Astrocyte (in vitro differentiated cells and primary cell): ENCODE measurements around the gene CYBC1. TPM values are rescaled to one million over a fixed set of nuclear protein-coding genes. Genes with fewer than 3 reads are reported as not detected.

ENCODE experiments used
- DNase-seq: peaks from one replicate; pipeline ENCODE4 v3.0.0-alpha.2; 2010; ENCODE audit warnings: low read depth
- FAIRE-seq: peaks from 2 replicates; lab custom pipeline; 2011; peaks lifted over from hg19 to GRCh38; lab: Jason Lieb, UNC
- H2AFZ ChIP-seq: 2 replicates; pipeline ENCODE4 v1.6.0; 2012; ENCODE audit warnings: low read depth, low read length, inconsistent platforms
- H3K27ac ChIP-seq: 2 replicates; pipeline ENCODE4 v1.5.1; 2011; ENCODE audit warnings: low read depth, low read length, inconsistent platforms
- H3K27me3 ChIP-seq: 2 replicates; pipeline ENCODE4 v1.6.0; 2011; ENCODE audit warnings: low read length, inconsistent platforms; ENCODE audit not compliant: insufficient read depth
- H3K36me3 ChIP-seq: 2 replicates; pipeline ENCODE4 v1.5.1; 2011; ENCODE audit warnings: low read length, inconsistent platforms; ENCODE audit not compliant: insufficient read depth
- H3K4me1 ChIP-seq: 2 replicates; pipeline ENCODE4 v1.5.1; 2011; ENCODE audit warnings: low read length, inconsistent platforms; ENCODE audit not compliant: insufficient read depth
- H3K4me2 ChIP-seq: 2 replicates; pipeline ENCODE4 v1.6.0; 2012; ENCODE audit warnings: low read length, inconsistent platforms
- H3K4me3 ChIP-seq: 2 replicates; pipeline ENCODE4 v1.5.1; 2011; ENCODE audit warnings: low read depth, mild to moderate bottlenecking, low read length, inconsistent platforms; ENCODE audit not compliant: insufficient read depth
- H3K79me2 ChIP-seq: 2 replicates; pipeline ENCODE4 v1.6.0; 2012; ENCODE audit warnings: mild to moderate bottlenecking, low read length, inconsistent platforms; ENCODE audit not compliant: insufficient read depth
- H3K9ac ChIP-seq: 2 replicates; pipeline ENCODE4 v1.6.0; 2012; ENCODE audit warnings: mild to moderate bottlenecking, low read length, inconsistent platforms
- H3K9me3 ChIP-seq: 2 replicates; pipeline ENCODE4 v1.5.1; 2012; ENCODE audit warnings: low read depth, mild to moderate bottlenecking, low read length, inconsistent platforms; ENCODE audit not compliant: insufficient read depth
- H4K20me1 ChIP-seq: 2 replicates; pipeline ENCODE4 v1.6.0; 2012; ENCODE audit warnings: low read length, inconsistent platforms; ENCODE audit not compliant: insufficient read depth
- H3K27ac Mint-ChIP-seq: one replicate; pipeline ENCODE4 v1.8.0; 2021; ENCODE audit warnings: mild to moderate bottlenecking, mixed read lengths; ENCODE audit not compliant: unreplicated experiment
- H3K27me3 Mint-ChIP-seq: one replicate; pipeline ENCODE4 v1.8.0; 2021; ENCODE audit warnings: low read depth, mixed read lengths; ENCODE audit not compliant: unreplicated experiment
- H3K36me3 Mint-ChIP-seq: one replicate; pipeline ENCODE4 v1.8.0; 2021; ENCODE audit warnings: low read depth, mixed read lengths; ENCODE audit not compliant: unreplicated experiment
- H3K4me1 Mint-ChIP-seq: one replicate; pipeline ENCODE4 v1.8.0; 2021; ENCODE audit warnings: low read depth, mixed read lengths; ENCODE audit not compliant: unreplicated experiment
- H3K4me3 Mint-ChIP-seq: one replicate; pipeline ENCODE4 v1.8.0; 2021; ENCODE audit warnings: mild to moderate bottlenecking, moderate library complexity, mixed read lengths; ENCODE audit not compliant: unreplicated experiment
- H3K9me3 Mint-ChIP-seq: one replicate; pipeline ENCODE4 v1.8.0; 2021; ENCODE audit warnings: mild to moderate bottlenecking, mixed read lengths; ENCODE audit not compliant: unreplicated experiment
- EZH2 ChIP-seq: IDR thresholded peaks from 2 replicates; pipeline ENCODE4 v1.6.1; 2012; ENCODE audit warnings: mild to moderate bottlenecking, low read length, inconsistent platforms; ENCODE audit not compliant: insufficient read depth
- total RNA-seq: library from RNA; stranded (reverse); gene quantifications from 2 replicates; pipeline ENCODE4 v1.2.1, GENCODE V29; 2021
- TF ChIP-seq, protein P1 (sequence below): IDR thresholded peaks from 2 replicates; pipeline ENCODE4 v1.5.1; 2011; ENCODE audit warnings: low read depth, mild to moderate bottlenecking, inconsistent platforms, low read length, moderate library complexity; ENCODE audit not compliant: insufficient read depth

CYBC1 gene
- total RNA-seq, 1 donor from 2014 or later = 67.3 TPM

DNA sequence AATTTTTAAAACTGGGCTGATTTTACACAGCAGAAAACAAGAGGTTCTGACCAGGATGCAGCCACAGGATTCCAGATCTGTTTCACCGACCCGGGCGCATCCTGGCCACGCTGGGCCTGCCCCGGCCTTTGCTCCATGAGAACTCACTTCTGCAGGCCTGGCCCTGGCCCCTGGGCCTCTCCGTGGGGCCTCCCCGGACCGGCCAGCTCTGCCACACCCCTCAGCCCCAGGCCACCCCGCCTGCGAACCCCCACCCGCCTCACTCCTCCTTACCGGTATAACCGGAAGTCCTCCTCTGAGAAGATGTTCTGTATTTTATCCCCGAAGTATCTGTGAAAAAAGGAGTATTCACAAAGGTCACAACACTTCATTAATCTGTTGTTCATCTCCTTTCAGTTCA lies 45.5 kb downstream of the CYBC1 start:
- no peaks in the 10 kb centered on the region for H3K9me3 ChIP-seq
- H3K4me1 ChIP-seq = peaks cover 8% of the 10 kb centered on the region
- Mint-ChIP-seq H3K27me3 (no peaks in the 10 kb centered on the region), H3K36me3 (peaks cover 2% of the 10 kb centered on the region), H3K27ac (no peak overlapping the region), H3K9me3 (no peaks in the 10 kb centered on the region), H3K4me3 (no peak overlapping the region), H3K4me1 (peaks cover 9% of the 10 kb centered on the region)
- H3K9ac ChIP-seq = no peak overlapping the region
- no peak for FAIRE-seq
- H3K4me3 ChIP-seq = no peak overlapping the region
- H3K27ac ChIP-seq = no peak overlapping the region
- H2AFZ ChIP-seq = no peak overlapping the region
- peaks cover 23% of the 10 kb centered on the region for H4K20me1 ChIP-seq
- H3K27me3 ChIP-seq = no peaks in the 10 kb centered on the region
- no peaks in the 10 kb centered on the region for H3K79me2 ChIP-seq
- no peak overlapping the region for H3K4me2 ChIP-seq
- no peak for TF ChIP-seq EZH2
- TF ChIP-seq, protein P1, sequence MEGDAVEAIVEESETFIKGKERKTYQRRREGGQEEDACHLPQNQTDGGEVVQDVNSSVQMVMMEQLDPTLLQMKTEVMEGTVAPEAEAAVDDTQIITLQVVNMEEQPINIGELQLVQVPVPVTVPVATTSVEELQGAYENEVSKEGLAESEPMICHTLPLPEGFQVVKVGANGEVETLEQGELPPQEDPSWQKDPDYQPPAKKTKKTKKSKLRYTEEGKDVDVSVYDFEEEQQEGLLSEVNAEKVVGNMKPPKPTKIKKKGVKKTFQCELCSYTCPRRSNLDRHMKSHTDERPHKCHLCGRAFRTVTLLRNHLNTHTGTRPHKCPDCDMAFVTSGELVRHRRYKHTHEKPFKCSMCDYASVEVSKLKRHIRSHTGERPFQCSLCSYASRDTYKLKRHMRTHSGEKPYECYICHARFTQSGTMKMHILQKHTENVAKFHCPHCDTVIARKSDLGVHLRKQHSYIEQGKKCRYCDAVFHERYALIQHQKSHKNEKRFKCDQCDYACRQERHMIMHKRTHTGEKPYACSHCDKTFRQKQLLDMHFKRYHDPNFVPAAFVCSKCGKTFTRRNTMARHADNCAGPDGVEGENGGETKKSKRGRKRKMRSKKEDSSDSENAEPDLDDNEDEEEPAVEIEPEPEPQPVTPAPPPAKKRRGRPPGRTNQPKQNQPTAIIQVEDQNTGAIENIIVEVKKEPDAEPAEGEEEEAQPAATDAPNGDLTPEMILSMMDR = no peak
- H3K36me3 ChIP-seq = peaks cover 3% of the 10 kb centered on the region
- DNase-seq = no peak

DNA sequence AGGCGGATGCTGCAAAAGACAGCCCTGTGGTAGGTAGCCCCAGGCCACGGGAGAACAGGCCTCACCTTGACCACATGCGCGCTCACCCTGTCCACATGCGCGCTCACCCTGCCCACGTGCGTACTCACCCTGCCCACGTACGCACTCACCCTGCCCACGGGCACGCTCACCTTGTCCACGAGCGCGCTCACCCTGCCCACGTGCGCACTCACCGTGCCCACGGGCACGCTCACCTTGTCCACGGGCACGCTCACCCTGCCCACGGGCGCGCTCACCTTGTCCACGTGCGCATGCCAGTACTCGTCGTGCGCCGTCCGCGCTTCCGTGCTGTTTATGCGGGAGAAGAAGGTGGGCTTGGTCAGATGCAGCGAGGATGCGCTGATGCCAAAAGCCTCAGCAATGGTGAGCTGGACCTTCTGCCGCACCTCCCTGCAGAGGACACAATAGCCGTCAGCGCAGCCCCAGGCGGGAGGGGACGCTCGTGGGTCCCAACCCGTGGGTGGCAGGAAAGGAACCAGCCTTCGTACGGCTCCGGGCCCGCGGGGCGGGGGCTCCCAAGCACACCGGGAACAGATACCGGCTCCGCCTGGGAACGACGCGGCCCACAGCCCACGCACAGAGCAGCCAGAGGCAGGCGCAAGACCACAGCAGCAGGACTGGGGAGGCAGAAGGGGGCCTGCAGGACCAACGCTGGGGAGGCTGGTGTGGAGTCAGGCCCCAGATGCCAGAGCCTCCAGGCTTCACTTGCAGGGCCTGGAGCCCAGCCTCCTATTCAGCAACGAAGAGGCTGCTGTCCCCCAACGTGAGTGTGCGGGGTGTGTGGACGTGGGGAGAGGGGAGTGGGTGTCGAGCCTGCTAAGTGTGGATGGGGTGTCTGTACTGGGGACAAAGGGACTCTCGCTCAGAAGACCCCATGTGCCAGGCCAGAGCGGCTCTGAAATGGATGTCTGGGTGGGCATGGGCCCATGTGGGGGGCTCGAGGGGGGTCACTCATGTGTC lies 46.6 kb downstream of the CYBC1 start:
- Histone ChIP-seq H3K4me2 (no peak overlapping the region), H2AFZ (no peak overlapping the region), H3K9ac (no peak overlapping the region), H3K27ac (no peak overlapping the region), H3K27me3 (no peaks in the 10 kb centered on the region), H4K20me1 (peaks cover 18% of the 10 kb centered on the region), H3K4me3 (no peak overlapping the region), H3K4me1 (peaks cover 8% of the 10 kb centered on the region), H3K36me3 (peaks cover 3% of the 10 kb centered on the region), H3K79me2 (no peaks in the 10 kb centered on the region), H3K9me3 (no peaks in the 10 kb centered on the region)
- peaks cover 2% of the 10 kb centered on the region for H3K36me3 Mint-ChIP-seq
- TF ChIP-seq, protein P1 = no peak
- no peak for TF ChIP-seq EZH2
- no peak overlapping the region for H3K27ac Mint-ChIP-seq
- H3K4me1 Mint-ChIP-seq = peaks cover 9% of the 10 kb centered on the region
- no peaks in the 10 kb centered on the region for H3K27me3 Mint-ChIP-seq
- FAIRE-seq = no peak
- no peaks in the 10 kb centered on the region for H3K9me3 Mint-ChIP-seq
- no peak for DNase-seq
- no peak overlapping the region for H3K4me3 Mint-ChIP-seq

DNA sequence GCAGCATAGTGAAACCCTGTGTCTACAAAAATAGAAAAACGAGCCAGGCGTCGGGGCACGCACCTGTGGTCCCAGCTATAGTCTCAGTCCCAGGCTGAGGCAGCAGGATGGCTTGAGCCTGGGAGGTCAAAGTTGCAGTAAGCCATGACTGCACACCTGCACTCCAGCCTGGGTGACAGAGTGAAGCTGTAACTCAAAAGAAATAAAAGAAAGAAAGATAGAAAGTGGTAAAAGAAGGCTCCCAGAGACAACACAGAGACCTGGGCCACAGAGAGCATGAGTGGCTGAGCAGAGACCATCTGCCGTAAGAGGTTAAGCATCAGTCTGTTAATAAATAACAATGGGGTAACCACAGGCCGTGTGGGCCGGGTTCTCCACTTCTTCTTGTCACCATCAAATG lies 47.7 kb downstream of the CYBC1 start:
- Histone ChIP-seq H2AFZ (no peak overlapping the region), H3K9ac (no peak overlapping the region), H3K4me2 (no peak overlapping the region), H3K79me2 (no peaks in the 10 kb centered on the region), H3K36me3 (peaks cover 3% of the 10 kb centered on the region), H3K9me3 (no peaks in the 10 kb centered on the region), H3K27ac (no peak overlapping the region), H3K27me3 (no peaks in the 10 kb centered on the region), H3K4me3 (no peak overlapping the region), H3K4me1 (peaks cover 8% of the 10 kb centered on the region), H4K20me1 (peaks cover 9% of the 10 kb centered on the region)
- TF ChIP-seq EZH2 = no peak
- TF ChIP-seq, protein P1 = no peak
- no peaks in the 10 kb centered on the region for H3K9me3 Mint-ChIP-seq
- H3K27ac Mint-ChIP-seq = no peak overlapping the region
- H3K4me1 Mint-ChIP-seq = peaks cover 9% of the 10 kb centered on the region
- peaks cover 2% of the 10 kb centered on the region for H3K36me3 Mint-ChIP-seq
- FAIRE-seq (no peak), DNase-seq (no peak)
- no peak overlapping the region for H3K4me3 Mint-ChIP-seq
- no peaks in the 10 kb centered on the region for H3K27me3 Mint-ChIP-seq
